Lung (tissue), 12 donors: Measurements from ENCODE around the gene PITPNB. TPM values are rescaled to one million over a fixed set of nuclear protein-coding genes. Genes with fewer than 3 reads are reported as not detected.

Experiments
- ATAC-seq: fragments of 200-7000 bp; cut with Tn5 transposase; one replicate; pipeline ENCODE4 v1.9.1; 2020; ENCODE audit warnings: moderate number of reproducible peaks; ENCODE audit not compliant: insufficient read depth, low FRiP score
- DNase-seq, 3 donors: peaks; one replicate each; pipeline ENCODE4 v3.0.0-alpha.2; 2013 to 2017
- H3K27ac ChIP-seq, 2 donors: one replicate each; pipeline ENCODE4 v1.5.1; 2013; ENCODE audit warnings: mild to moderate bottlenecking in 2 of 2, moderate library complexity in 2 of 2, control low read depth in 1 of 2, inconsistent platforms in 1 of 2, low read depth in 1 of 2, low read length in 1 of 2
- H3K27me3 ChIP-seq, 3 donors: one replicate each; pipeline ENCODE4 v1.5.1; 2013; ENCODE audit warnings: low read length in 2 of 3; ENCODE audit not compliant: control insufficient read depth in 3 of 3, insufficient read depth in 3 of 3
- H3K36me3 ChIP-seq, 4 donors: one replicate each; pipeline ENCODE4 v1.5.1; 2013; ENCODE audit warnings: low read length in 4 of 4, mild to moderate bottlenecking in 1 of 4, moderate library complexity in 1 of 4; ENCODE audit not compliant: control insufficient read depth in 4 of 4, insufficient read depth in 4 of 4
- H3K4me1 ChIP-seq, 5 donors: one replicate each; pipeline ENCODE4 v1.5.1; 2013; ENCODE audit warnings: low read length in 5 of 5, mild to moderate bottlenecking in 2 of 5, moderate library complexity in 1 of 5; ENCODE audit not compliant: control insufficient read depth in 5 of 5, insufficient read depth in 5 of 5
- H3K4me3 ChIP-seq: one replicate; pipeline ENCODE4 v1.5.1; 2013; ENCODE audit warnings: mild to moderate bottlenecking, control low read depth, moderate library complexity
- H3K9ac ChIP-seq, 2 donors: one replicate each; pipeline ENCODE4 v1.5.1; 2013; ENCODE audit warnings: low read length in 2 of 2, control low read depth in 1 of 2; ENCODE audit not compliant: insufficient read depth in 1 of 2
- H3K9me3 ChIP-seq, 4 donors: one replicate each; pipeline ENCODE4 v1.5.1; 2013; ENCODE audit warnings: low read length in 3 of 4, mild to moderate bottlenecking in 1 of 4, moderate library complexity in 1 of 4; ENCODE audit not compliant: control insufficient read depth in 4 of 4, insufficient read depth in 3 of 4
- WGBS, 2 donors: extraction: QIAGEN DNeasy Blood & Tissue Kit; methylation state at CpG; one replicate each; pipeline ENCODE4 v1.1.7; 2013; 5-methylcytosine and 5-hydroxymethylcytosine counted together
- polyA plus RNA-seq, 2 donors: library from polyadenylated mRNA; stranded (reverse); fragments of 200-250 nt; gene quantifications; one replicate each; pipeline ENCODE4 v1.2.1, GENCODE V29; 2013
- total RNA-seq, 2 donors: library from RNA; depleted of rRNA in 1 of 2; stranded (reverse); fragments of >200 nt in 1 of 2; gene quantifications; one replicate each; pipeline ENCODE4 v1.2.1, GENCODE V29; 2014 to 2021
- TF ChIP-seq, protein P1 (sequence below): IDR thresholded peaks from 2 replicates; pipeline ENCODE4 v1.5.1; 2012; ENCODE audit warnings: mild to moderate bottlenecking; ENCODE audit errors: control extremely low read depth, extremely low read depth
- donor health status: control.
- donor health status: control.
- donor health status: Bipolar disorder and iron deficiency.
- donor health status: healthy.
- donor health status: DM: yes; HTN: yes; CAD: no.

Gene PITPNB
- total and polyA plus RNA-seq, 4 donors, result 19.2 to 73.5 (median 37.5) TPM

GRCh38 chr22:27868732-27869282, 50.2 kb downstream of the PITPNB start:
- H3K27ac ChIP-seq, result peak overlapping the region in 1 of 2 donors; percentile 63
- H3K4me1 ChIP-seq, result peaks cover 2 to 46% (median 20%) of the 10 kb centered on the region in 5 donors
- peaks cover 9 to 31% (median 19%) of the 10 kb centered on the region in 4 donors for H3K36me3 ChIP-seq
- no peaks in the 10 kb centered on the region for H3K27me3 ChIP-seq
- WGBS, 2 donors, result 64 to 83% methylated on average over 6 of the region's 6 CpGs
- DNase-seq (no peak), ATAC-seq (no peak)
- no peaks in the 10 kb centered on the region for H3K9me3 ChIP-seq
- no peak overlapping the region for H3K9ac ChIP-seq
- no peak overlapping the region for H3K4me3 ChIP-seq
- TF ChIP-seq, protein P1, sequence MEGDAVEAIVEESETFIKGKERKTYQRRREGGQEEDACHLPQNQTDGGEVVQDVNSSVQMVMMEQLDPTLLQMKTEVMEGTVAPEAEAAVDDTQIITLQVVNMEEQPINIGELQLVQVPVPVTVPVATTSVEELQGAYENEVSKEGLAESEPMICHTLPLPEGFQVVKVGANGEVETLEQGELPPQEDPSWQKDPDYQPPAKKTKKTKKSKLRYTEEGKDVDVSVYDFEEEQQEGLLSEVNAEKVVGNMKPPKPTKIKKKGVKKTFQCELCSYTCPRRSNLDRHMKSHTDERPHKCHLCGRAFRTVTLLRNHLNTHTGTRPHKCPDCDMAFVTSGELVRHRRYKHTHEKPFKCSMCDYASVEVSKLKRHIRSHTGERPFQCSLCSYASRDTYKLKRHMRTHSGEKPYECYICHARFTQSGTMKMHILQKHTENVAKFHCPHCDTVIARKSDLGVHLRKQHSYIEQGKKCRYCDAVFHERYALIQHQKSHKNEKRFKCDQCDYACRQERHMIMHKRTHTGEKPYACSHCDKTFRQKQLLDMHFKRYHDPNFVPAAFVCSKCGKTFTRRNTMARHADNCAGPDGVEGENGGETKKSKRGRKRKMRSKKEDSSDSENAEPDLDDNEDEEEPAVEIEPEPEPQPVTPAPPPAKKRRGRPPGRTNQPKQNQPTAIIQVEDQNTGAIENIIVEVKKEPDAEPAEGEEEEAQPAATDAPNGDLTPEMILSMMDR, result no peak

GRCh38 chr22:27867953-27868731, 50.9 kb downstream of the PITPNB start:
- peak overlapping the region in 1 of 2 donors; percentile 63 for H3K27ac ChIP-seq
- peaks cover 7 to 31% (median 17%) of the 10 kb centered on the region in 4 donors for H3K36me3 ChIP-seq
- ATAC-seq, result no peak
- TF ChIP-seq, protein P1, result no peak
- H3K4me3 ChIP-seq, result no peak overlapping the region
- no peaks in the 10 kb centered on the region for H3K27me3 ChIP-seq
- 76 to 87% methylated on average over 5 of the region's 5 CpGs for WGBS, 2 donors
- no peak for DNase-seq
- peaks cover 2 to 50% (median 20%) of the 10 kb centered on the region in 5 donors for H3K4me1 ChIP-seq
- H3K9ac ChIP-seq, result peak overlapping the region in 1 of 2 donors; percentile 49
- H3K9me3 ChIP-seq, result no peaks in the 10 kb centered on the region

GRCh38 chr22:27867085-27867952, 51.7 kb downstream of the PITPNB start:
- Histone ChIP-seq H3K4me1 (peaks cover 2 to 56% (median 20%) of the 10 kb centered on the region in 5 donors), H3K36me3 (peaks cover 5 to 26% (median 13%) of the 10 kb centered on the region in 4 donors), H3K4me3 (no peak overlapping the region), H3K9ac (peak overlapping the region in 1 of 2 donors; percentile 5), H3K27me3 (no peaks in the 10 kb centered on the region), H3K9me3 (no peaks in the 10 kb centered on the region), H3K27ac (peak overlapping the region in 1 of 2 donors; percentile 62)
- WGBS, 2 donors, result 38 to 44% methylated on average over 4 of the region's 4 CpGs
- TF ChIP-seq, protein P1, result no peak
- ATAC-seq (no peak), DNase-seq (no peak)
